ENCODE results near the gene KLC3.
"Not testable (repeated sequence)": the region's sequence is repeated elsewhere in the genome, so short reads cannot be mapped to it uniquely, and the experiment has no call there.

KLC3 gene

DNA sequence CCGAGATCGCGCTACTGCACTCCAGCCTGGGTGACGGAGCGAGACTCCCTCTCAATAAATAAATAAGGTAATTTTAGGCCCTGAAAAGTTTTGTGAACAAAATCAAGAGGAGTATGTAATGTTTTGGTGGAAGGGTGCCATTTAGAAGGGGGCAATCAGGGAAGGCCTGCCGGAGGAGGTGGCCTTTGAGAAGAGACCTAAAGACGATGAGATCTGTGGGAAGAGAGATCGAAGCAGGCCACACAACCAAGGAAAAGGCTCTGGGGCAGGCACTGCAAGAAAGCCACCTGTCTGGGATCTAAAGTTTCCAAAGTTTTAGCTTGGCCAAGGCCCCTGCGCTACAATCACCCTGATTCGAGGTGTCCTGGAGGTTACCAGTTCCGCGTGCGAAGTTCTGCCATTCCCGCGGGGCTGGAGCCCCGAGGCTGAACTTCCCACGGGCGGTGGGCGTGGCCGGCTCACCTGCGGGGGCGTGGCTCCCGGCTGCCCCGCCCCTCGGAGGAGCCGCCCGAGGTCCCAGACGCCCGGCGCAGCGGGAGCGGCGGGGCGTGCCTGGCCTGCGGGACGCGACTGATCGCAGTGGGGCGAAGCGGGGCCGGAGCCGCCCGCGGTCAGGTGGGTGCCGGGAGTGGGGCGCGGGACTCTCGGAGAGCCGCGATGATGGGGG is at the start of gene KLC3:
TSS of gene KLC3 (plus strand) at position 519 of the 667 bp plus-strand sequence. CDS start 4,792 bp downstream, outside the sequence.
- no peak for DNase-seq (ENCODE audit: low read depth)

GRCh38 chr19:45291834-45292233 is 48.7 kb upstream of the KLC3 start:
- DNase-seq (ENCODE audit: low read depth) = no peak

GRCh38 chr19:45293682-45294081 is 46.9 kb upstream of the KLC3 start:
- no peak for DNase-seq (ENCODE audit: low read depth)

DNA sequence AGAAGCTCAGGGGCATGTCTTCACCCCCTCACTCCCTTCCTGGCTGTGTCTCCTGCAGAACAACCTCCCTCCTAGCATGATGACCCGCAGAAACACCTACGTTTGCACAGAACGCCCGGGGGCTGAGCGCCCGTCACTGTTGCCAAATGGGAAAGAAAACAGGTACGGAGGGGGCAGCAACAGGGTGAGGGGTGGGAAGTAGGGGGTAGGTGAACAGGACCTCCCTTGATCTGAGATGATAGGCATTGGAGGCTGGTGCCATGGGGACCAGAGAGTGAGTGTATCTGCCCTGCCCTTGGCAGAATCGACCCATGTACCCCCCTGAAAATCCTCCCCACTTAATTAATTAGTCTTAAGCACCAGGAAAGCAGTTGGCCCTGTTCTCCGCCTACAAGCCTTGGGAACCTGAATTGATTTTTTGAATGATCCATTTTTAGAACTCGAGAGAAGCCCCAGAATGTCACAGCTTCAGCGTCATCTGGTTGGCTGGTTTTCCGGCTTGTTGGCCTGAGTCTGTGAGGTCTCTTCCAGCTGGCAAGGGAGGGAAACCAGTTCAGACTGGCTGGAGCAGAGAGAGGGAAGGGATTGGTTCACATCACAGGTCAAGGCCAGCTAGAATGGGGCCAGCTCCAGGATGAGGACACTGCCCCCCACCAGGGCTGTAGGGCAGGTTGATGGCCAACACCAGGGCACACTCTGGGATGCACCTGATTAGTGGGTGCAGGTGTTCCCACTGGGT is 46.1 kb upstream of the KLC3 start:
- no peak for DNase-seq (ENCODE audit: low read depth)

GRCh38 chr19:45295873-45296272 is 44.7 kb upstream of the KLC3 start:
- no peak for DNase-seq (ENCODE audit: low read depth)

DNA sequence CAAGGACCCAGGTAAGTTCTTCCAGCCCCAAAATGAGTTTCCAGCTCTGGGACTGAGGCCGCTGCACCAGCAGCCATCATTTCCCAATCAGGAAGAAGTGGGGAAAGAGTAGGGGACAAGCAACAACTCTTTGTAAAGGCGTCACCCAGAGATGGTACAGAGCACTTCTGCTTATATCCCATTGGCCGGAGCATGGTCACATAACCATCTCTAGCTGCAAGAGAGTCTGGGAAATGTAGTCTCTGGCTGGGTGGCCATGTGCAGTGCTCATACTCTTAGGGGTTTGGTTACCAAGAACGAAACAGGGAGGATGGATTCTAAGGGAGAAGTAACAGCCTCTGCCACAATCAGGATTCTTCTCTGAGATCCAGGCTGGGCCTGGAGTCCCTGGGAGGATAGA is 44.2 kb upstream of the KLC3 start:
- no peak for DNase-seq (ENCODE audit: low read depth)

GRCh38 chr19:45297674-45298073 is 42.9 kb upstream of the KLC3 start:
- no peak for DNase-seq (ENCODE audit: low read depth)

DNA sequence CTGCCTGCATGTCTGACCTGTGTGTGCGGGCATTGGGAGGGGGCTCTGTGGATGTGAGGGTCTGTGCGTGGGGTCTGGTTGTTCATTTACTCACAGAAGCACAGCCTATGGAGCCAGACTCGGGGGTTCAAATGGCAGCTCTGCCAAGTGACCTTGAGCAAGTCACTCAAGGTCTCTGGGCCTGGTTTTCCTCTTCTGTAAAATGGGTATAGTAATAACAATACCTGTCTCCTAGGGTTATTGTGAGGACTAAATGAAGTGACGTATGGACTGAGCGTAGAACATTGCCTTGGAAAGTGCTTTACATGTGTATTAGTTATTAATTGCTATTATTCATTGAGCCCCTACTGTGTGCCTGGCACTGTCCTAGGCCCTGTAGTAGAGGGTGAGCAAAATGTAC is 42.3 kb upstream of the KLC3 start:
- no peak for DNase-seq (ENCODE audit: low read depth)

- DNase-seq (ENCODE audit: low read depth) = no peak
Observed at GRCh38 chr19:45299719-45300118, 40.8 kb upstream of the KLC3 start.

GRCh38 chr19:45302416-45302815 is 38.1 kb upstream of the KLC3 start:
- no peak for DNase-seq (ENCODE audit: low read depth)

DNA sequence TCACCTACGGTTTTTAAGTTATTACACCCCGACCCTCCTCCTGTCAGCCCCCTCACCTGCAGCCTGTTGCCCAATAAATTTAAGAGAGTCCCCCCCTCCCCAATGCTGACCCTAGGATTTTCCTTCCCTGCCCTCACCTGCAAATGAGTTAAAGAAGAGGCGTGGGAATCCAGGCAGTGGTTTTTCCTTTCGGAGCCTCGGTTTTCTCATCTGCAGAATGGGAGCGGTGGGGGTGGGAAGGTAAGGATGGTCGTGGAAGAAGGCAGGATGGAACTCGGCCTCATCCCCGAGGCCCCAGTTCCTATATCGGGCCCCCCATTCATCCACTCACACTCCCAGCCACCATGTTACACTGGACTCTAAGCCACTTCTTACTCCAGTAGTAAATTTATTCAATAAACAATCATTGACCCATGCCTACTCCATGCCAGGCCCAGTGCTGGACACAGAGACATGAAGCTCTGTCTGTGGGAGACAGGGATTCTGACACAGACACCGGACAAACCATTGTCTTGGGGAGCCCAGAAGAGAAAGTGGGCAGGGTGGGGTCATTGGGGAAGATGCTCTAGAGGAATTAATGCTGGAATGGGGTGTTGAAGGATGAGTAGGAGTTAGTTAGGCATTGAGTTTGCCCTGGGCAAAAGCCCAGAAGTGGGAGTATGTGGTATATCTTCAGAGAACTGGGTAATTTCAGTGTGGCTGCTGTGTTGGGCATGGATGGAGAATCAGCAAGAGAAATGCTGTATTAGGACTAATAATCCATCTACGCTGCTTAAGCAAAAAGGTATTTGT is 37.1 kb upstream of the KLC3 start:
- no peak for DNase-seq (ENCODE audit: low read depth)

DNA sequence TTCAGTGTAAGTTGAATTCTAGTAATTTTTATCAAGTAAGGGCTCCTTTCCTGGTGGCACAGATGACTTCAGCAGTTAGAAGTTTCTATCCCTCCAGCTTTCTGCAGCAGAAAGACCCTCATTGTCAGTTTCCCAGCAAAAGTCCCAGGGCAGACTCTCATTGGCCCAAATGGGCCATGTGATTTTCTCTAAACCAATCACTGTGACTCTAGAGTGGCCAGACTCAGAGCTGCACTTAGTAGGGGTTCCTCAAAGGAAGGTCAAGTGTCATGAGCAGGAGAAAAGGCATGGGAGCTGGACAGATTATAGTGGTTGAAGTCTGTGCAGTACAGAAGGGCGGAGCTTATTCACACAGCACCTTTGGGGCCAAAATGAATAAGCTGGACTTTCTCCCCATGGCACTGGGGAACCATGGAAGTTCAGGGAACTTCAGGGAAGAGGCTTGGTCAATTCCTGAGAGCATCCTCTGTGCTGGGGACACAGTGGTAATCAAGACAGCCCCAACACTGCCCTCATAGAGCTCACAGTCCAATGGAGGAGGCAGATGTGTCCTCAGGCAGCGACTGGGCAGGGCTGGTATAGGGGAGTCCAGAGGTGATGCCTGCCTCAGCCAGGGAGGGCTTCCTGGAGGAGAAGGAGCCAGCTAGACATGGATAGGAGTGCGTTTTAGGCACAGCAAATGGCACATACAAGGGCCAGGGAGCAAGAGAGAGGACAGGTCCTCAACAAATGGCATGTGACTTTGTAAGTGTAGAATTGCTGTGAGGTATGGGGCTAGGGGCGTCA is 36.2 kb upstream of the KLC3 start:
- no peak for DNase-seq (ENCODE audit: low read depth)

DNA sequence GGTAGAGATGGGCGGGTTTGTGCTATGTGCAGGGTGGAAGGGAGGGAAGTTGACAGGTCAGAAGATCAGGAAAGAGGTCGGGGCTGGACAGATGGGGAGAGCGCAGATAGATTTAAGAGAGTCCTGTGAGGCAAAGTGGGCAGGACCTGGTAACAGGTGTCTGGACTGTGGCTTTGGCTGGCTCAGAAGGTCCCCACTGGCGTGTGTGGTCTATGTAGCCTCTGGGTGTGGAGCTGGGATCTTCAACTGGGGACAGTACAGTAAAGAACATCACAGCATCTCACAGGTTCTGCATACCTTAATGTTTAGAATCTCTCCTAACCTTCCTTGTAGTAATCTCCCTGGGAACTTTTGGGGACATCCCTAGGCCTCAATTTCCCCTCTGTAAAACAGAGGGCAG is 35.5 kb upstream of the KLC3 start:
- no peak for DNase-seq (ENCODE audit: low read depth)

DNA sequence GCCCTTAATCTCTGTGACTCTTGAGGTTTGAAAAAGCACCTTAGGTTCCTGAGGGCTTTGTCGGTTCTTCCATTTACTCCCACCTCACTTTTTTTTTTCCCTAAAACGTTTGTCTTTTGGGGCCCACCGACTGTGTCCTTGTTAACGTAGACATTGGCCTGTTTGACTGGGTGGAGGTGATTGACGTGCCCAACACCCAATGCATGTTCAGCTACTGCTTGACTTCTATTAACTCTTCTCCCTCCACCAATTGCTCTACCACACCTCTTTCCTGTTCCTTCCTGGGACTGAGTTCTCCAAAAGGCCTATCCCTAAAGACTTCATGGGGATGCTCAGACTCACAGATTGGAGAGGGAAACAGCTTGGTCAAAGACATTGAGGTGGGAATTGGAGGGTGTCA is 35.1 kb upstream of the KLC3 start:
- DNase-seq (ENCODE audit: low read depth) = no peak

DNA sequence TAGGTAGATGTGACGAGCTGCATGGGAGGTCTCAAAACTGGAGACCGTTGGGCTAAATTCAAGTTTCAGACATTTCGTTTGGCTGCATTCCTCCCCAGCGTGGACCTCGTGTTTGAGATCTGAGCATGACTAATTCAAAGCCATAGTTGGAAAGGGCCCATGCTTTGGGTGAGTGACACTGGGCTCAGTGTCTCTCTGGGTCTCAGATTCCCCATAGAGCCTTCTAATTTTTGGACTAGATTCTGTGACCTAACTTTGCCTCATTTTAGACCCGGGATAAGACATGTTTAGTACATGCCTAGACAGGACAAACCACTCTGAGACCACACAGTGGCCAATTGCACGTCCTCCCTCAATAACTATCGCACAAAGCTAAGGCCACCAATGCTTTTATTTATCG is 34.5 kb upstream of the KLC3 start:
- DNase-seq (ENCODE audit: low read depth) = no peak

GRCh38 chr19:45306518-45307027 is 34.0 kb upstream of the KLC3 start:
- no peak for DNase-seq (ENCODE audit: low read depth)

GRCh38 chr19:45307361-45307760 is 33.2 kb upstream of the KLC3 start:
- DNase-seq (ENCODE audit: low read depth) = no peak

- DNase-seq (ENCODE audit: low read depth) = not testable (repeated sequence)
Observed at GRCh38 chr19:45309322-45309721, 31.2 kb upstream of the KLC3 start.

- no peak for DNase-seq (ENCODE audit: low read depth)
Observed at GRCh38 chr19:45311621-45312020, 28.9 kb upstream of the KLC3 start.

DNA sequence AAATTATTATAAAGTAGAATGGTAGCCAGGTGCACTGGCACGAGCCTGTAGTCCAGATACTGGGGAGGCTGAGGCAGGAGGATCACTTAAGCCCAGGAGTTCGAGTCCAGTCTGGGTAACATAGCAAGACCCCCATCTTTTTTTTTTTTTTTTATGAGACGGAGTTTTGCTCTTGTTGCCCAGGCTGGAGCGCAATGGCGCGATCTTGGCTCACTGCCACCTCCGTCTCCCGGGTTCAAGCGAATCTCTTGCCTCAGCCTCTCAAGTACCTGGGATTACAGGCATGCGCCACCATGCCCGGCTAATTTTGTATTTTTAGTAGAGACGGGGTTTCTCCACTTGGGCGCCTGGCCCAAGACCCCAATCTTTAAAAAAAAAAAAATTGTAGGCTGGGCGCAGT is 28.3 kb upstream of the KLC3 start:
- DNase-seq (ENCODE audit: low read depth) = not testable (repeated sequence)

GRCh38 chr19:45314708-45315245 is 25.8 kb upstream of the KLC3 start:
- DNase-seq (ENCODE audit: low read depth) = no peak

- DNase-seq (ENCODE audit: low read depth) = no peak
Observed at GRCh38 chr19:45315304-45315703, 25.2 kb upstream of the KLC3 start.

Data from stimulated activated CD8-positive, alpha-beta memory T cell treated with anti-CD3 and anti-CD28 coated beads, Interleukin-12 subunit alpha, Interleukin-12 subunit beta, amount 100 ng/mL, for 4 hours (primary cell).